ENCODE results near the gene ABCG8.

GRCh38 chr2:43889416-43889815, 50.6 kb downstream of the ABCG8 start:
- no peak for TF ChIP-seq POLR2AphosphoS5 (IDR thresholded peaks at IDR 0.05)
- no peak for TF ChIP-seq POLR2A (IDR thresholded peaks at IDR 0.05)
- no peak for TF ChIP-seq CTCF (IDR thresholded peaks at IDR 0.05)

Data from suprapubic skin (tissue), 4 donors.